PC-3 (cell line): Measurements from ENCODE around the gene RNF157. TPM values are rescaled to one million over a fixed set of nuclear protein-coding genes. Genes with fewer than 3 reads are reported as not detected.

Experiments
- ATAC-seq: fragments of 200-7000 bp; cut with Tn5 transposase; 2 replicates; pipeline ENCODE4 v1.9.1; 2020; ENCODE audit warnings: mild to moderate bottlenecking, moderate library complexity
- BruUV-seq: library from RNA; stranded (reverse); fragments of 400-500 nt; replicated peaks from 2 replicates; lab custom pipeline; 2021; lab: Mats Ljungman, UMichigan
- CTCF ChIA-PET: fragments of 300-600 bp; sonication (Branson Sonifier 250); formaldehyde crosslinking; loops from one replicate; lab custom pipeline; 2022; ENCODE audit warnings: antibody characterized with exemption; lab: Charles Lee
- POLR2A ChIA-PET: fragments of 300-600 bp; sonication (Branson Sonifier 250); formaldehyde crosslinking; loops from one replicate; lab custom pipeline; 2022; ENCODE audit warnings: antibody characterized with exemption; ENCODE audit not compliant: unreplicated experiment; lab: Charles Lee
- DNase-seq: peaks from one replicate; pipeline ENCODE4 v3.0.0-alpha.2; 2015
- H2AFZ ChIP-seq: fragments of 300-600 bp; sonication (generic); 2 replicates; pipeline ENCODE4 v1.6.0; 2016; ENCODE audit warnings: antibody characterized with exemption, low read length
- H3F3A ChIP-seq: fragments of 300-600 bp; sonication (generic); one replicate; pipeline ENCODE4 v1.6.0; 2017; ENCODE audit warnings: antibody characterized with exemption, low read length, control low read depth, mild to moderate bottlenecking; ENCODE audit not compliant: unreplicated experiment
- H3K27ac ChIP-seq: fragments of 300-600 bp; sonication (generic); 2 replicates; pipeline ENCODE4 v1.5.1; 2016; ENCODE audit warnings: mild to moderate bottlenecking, low read length
- H3K27me3 ChIP-seq: fragments of 300-600 bp; sonication (generic); 2 replicates; pipeline ENCODE4 v1.6.1; 2016; ENCODE audit warnings: low read length, mixed read lengths
- H3K36me3 ChIP-seq: fragments of 300-600 bp; sonication (generic); 2 replicates; pipeline ENCODE4 v1.6.1; 2016; ENCODE audit warnings: low read depth, mixed run types, low read length, mixed read lengths
- H3K4me1 ChIP-seq: fragments of 300-600 bp; sonication (generic); 2 replicates; pipeline ENCODE4 v1.5.1; 2016; ENCODE audit warnings: low read length; ENCODE audit not compliant: insufficient read depth
- H3K4me2 ChIP-seq: fragments of 300-600 bp; sonication (generic); 2 replicates; pipeline ENCODE4 v1.6.0; 2016; ENCODE audit warnings: low read length
- H3K4me3 ChIP-seq: fragments of 300-600 bp; sonication (generic); 2 replicates; pipeline ENCODE4 v1.5.1; 2016; ENCODE audit warnings: mild to moderate bottlenecking, low read length, mixed read lengths
- H3K79me2 ChIP-seq: fragments of 300-600 bp; sonication (generic); 2 replicates; pipeline ENCODE4 v1.6.1; 2017; ENCODE audit warnings: low read length, mixed read lengths
- H3K9ac ChIP-seq: fragments of 300-600 bp; sonication (generic); 2 replicates; pipeline ENCODE4 v1.6.0; 2016; ENCODE audit warnings: mild to moderate bottlenecking, low read length
- H3K9me2 ChIP-seq: fragments of 300-600 bp; sonication (generic); replicated peaks from 2 replicates; pipeline ENCODE4 v1.6.1; 2016; ENCODE audit warnings: mixed run types, low read length, mixed read lengths
- H3K9me3 ChIP-seq: fragments of 300-600 bp; sonication (generic); 2 replicates; pipeline ENCODE4 v1.6.1; 2016; ENCODE audit warnings: low read length, mixed read lengths
- H4K20me1 ChIP-seq: fragments of 300-600 bp; sonication (generic); 2 replicates; pipeline ENCODE4 v1.6.1; 2016; ENCODE audit warnings: low read length, mixed read lengths
- EZH2 ChIP-seq: fragments of 300-600 bp; sonication (generic); IDR thresholded peaks from one replicate; pipeline ENCODE4 v1.6.1; 2017; ENCODE audit warnings: antibody characterized with exemption, mild to moderate bottlenecking, low read length; ENCODE audit not compliant: unreplicated experiment
- EZH2phosphoT487 ChIP-seq: fragments of 300-600 bp; sonication (generic); IDR thresholded peaks from 2 replicates; pipeline ENCODE4 v1.6.1; 2018; ENCODE audit warnings: mild to moderate bottlenecking, antibody characterized with exemption, low read length, borderline replicate concordance
- intact Hi-C: fragments of 100-400 bp; cut with micrococcal nuclease; formaldehyde crosslinking; loops from 2 replicates; pipeline ENCODE4 v1.9.0; 2023
- total RNA-seq: library from RNA; depleted of rRNA; stranded (reverse); fragments of >200 nt; gene quantifications from 2 replicates; pipeline ENCODE4 v1.2.3, GENCODE V29; 2014
- TF ChIP-seq, protein P1 (sequence below): fragments of 300-600 bp; sonication (generic); conservative IDR thresholded peaks from 2 replicates; pipeline ENCODE4 v1.5.1; 2017; ENCODE audit warnings: antibody characterized with exemption, low read depth, mild to moderate bottlenecking, low read length

Gene RNF157
- total RNA-seq, 1 experiment from 2014 or later = 7.4 TPM

DNA sequence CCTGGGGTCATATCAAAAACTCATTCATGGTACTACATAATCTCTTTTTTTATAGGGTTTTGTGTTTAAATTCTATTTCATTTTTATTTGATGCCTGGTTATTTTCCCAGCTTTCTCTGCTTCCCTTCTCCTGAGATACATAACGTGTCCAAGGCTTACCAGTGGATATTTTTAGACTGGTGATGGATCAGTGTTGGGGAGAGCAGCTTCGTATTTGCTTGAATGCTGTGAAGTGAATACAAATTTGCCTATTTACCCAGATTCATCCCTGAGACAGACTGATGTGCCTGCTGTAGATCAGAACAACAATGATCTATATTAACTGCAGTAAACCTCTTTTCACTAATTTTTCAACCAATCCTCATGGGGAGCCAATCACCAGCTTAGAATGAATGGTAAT, 56.0 kb downstream of the RNF157 start:
- Histone ChIP-seq H3K4me3 (no peak overlapping the region), H3K4me1 (peaks cover 7% of the 10 kb centered on the region), H3K36me3 (no peaks in the 10 kb centered on the region), H3K79me2 (no peaks in the 10 kb centered on the region), H3K9ac (no peak overlapping the region), H3K27ac (no peak overlapping the region), H3K9me2 (no peaks in the 10 kb centered on the region), H2AFZ (no peak overlapping the region), H4K20me1 (no peaks in the 10 kb centered on the region), H3K9me3 (no peaks in the 10 kb centered on the region), H3K4me2 (no peak overlapping the region), H3F3A (no peaks in the 10 kb centered on the region), H3K27me3 (no peaks in the 10 kb centered on the region)
- intact Hi-C loops = no loop called here
- ChIA-PET CTCF (no interaction called here), POLR2A (no interaction called here)
- no TSS peak for BruUV-seq
- no peak for TF ChIP-seq EZH2phosphoT487
- no peak for TF ChIP-seq EZH2
- TF ChIP-seq, protein P1, sequence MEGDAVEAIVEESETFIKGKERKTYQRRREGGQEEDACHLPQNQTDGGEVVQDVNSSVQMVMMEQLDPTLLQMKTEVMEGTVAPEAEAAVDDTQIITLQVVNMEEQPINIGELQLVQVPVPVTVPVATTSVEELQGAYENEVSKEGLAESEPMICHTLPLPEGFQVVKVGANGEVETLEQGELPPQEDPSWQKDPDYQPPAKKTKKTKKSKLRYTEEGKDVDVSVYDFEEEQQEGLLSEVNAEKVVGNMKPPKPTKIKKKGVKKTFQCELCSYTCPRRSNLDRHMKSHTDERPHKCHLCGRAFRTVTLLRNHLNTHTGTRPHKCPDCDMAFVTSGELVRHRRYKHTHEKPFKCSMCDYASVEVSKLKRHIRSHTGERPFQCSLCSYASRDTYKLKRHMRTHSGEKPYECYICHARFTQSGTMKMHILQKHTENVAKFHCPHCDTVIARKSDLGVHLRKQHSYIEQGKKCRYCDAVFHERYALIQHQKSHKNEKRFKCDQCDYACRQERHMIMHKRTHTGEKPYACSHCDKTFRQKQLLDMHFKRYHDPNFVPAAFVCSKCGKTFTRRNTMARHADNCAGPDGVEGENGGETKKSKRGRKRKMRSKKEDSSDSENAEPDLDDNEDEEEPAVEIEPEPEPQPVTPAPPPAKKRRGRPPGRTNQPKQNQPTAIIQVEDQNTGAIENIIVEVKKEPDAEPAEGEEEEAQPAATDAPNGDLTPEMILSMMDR = no peak
- DNase-seq (no peak), ATAC-seq (no peak)

DNA sequence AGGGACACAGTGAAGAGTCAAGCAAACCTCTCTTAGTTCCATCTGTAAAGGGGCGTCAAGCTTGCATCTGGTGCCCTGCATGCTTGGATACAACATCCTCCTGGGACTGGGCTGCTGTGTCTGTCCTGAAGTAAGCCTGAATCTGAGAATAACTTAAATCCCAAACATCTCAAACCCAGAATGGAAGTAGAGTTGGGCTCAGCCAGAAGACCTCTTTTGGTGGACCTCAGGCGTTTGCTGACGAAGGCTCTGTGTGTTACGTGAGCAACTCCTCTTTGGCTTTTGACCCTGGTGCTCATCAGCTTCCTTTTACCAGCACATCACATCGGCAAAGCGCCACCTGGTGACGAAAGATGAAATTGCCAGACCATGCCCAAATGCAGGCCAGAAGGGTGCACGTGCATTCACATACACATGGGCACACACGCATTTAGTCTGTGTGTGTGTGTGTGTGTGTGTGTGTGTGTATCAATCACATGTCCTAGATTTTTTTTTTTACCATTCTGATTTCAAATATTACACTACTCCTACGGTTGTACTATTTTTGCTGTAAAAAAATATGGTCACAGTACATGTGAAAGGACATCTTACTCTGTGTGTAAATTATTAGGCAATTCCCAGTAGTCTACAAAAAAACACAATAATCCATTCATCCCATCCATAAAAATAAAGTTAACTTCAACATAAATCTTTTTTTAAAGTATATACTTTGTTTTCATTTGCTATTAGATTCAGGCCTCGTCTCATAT, 58.1 kb downstream of the RNF157 start:
- Histone ChIP-seq H4K20me1 (no peaks in the 10 kb centered on the region), H3K9ac (no peak overlapping the region), H3K79me2 (no peaks in the 10 kb centered on the region), H3K4me2 (0 out of 2 replicates have a peak overlapping the region, but pooled peaks have one; percentile 11), H3K4me3 (no peak overlapping the region), H2AFZ (peak overlapping the region; percentile 65), H3F3A (no peaks in the 10 kb centered on the region), H3K36me3 (no peaks in the 10 kb centered on the region), H3K4me1 (peaks cover 7% of the 10 kb centered on the region), H3K27me3 (no peaks in the 10 kb centered on the region), H3K9me3 (no peaks in the 10 kb centered on the region), H3K9me2 (no peaks in the 10 kb centered on the region), H3K27ac (no peak overlapping the region)
- DNase-seq (peak; percentile 98), ATAC-seq (peak; percentile 93)
- POLR2A ChIA-PET = no interaction called here
- CTCF ChIA-PET = interaction anchor here (0.5 to 1.2 kb wide), 14 partner anchors 9 to 645 kb away, joined by 3 to 10 read pairs (median 4); partner anchors contain the start of gene FOXJ1
- TF ChIP-seq, protein P1 = peak; percentile 97
- no peak for TF ChIP-seq EZH2phosphoT487
- TF ChIP-seq EZH2 = no peak
- no TSS peak for BruUV-seq
- intact Hi-C loops = loop anchor here (1.0 kb wide), 1 partner anchor 61 kb away; no protein-coding TSS in a partner anchor
